GM18520 (cell line): ENCODE data around the gene PDF.
A peak's percentile ranks its signal among the peaks of the same experiment; 100 is the strongest.

Experiments
- ATAC-seq: cut with Tn5 transposase; IDR thresholded peaks from one replicate; pipeline ENCODE4 v1.9.1; 2021; ENCODE audit not compliant: unreplicated experiment

PDF gene

GRCh38 chr16:69339289-69340094, 9.1 kb upstream of the PDF start, which contains the start of the genes COG8 and NIP7:
TSS of gene COG8 (minus strand) at chr16:69339564. CDS start at chr16:69339552, 12 bp downstream.
TSS of gene NIP7 (plus strand) at chr16:69339772. CDS start at chr16:69339830, 58 bp downstream.
- ATAC-seq: peak; percentile 79

GRCh38 chr16:69338557-69339288, 8.3 kb upstream of the PDF start:
- ATAC-seq: no peak

- no peak for ATAC-seq
Observed at GRCh38 chr16:69334696-69335095, 4.3 kb upstream of the PDF start.

- no peak for ATAC-seq
Observed at GRCh38 chr16:69329369-69330285, 761 bp downstream of the PDF start.

GRCh38 chr16:69328854-69329316, 1.5 kb downstream of the PDF start:
- ATAC-seq: no peak

GRCh38 chr16:69327585-69328310, 2.6 kb downstream of the PDF start:
- ATAC-seq: no peak

- no peak for ATAC-seq
Observed at GRCh38 chr16:69326172-69326873, 4.1 kb downstream of the PDF start.

- no peak for ATAC-seq
Observed at GRCh38 chr16:69325784-69326171, 4.6 kb downstream of the PDF start.

GRCh38 chr16:69324585-69325253, 5.7 kb downstream of the PDF start:
- ATAC-seq: no peak

- ATAC-seq: no peak
Observed at GRCh38 chr16:69324013-69324531, 6.3 kb downstream of the PDF start.

- ATAC-seq: no peak
Observed at GRCh38 chr16:69323415-69323814, 7.0 kb downstream of the PDF start.

- no peak for ATAC-seq
Observed at GRCh38 chr16:69322343-69322742, 8.0 kb downstream of the PDF start.

- ATAC-seq: no peak
Observed at GRCh38 chr16:69321080-69321479, 9.3 kb downstream of the PDF start.

GRCh38 chr16:69320740-69321073, 9.7 kb downstream of the PDF start:
- ATAC-seq: no peak

GRCh38 chr16:69319826-69320739, 10.3 kb downstream of the PDF start:
- no peak for ATAC-seq

- ATAC-seq: no peak
Observed at GRCh38 chr16:69319381-69319780, 11.0 kb downstream of the PDF start.

GRCh38 chr16:69318911-69319289, 11.5 kb downstream of the PDF start:
- ATAC-seq: no peak
